Measurements from ENCODE around the gene TSHZ2.

The TSHZ2 gene

GRCh38 chr20:53335555-53335954, 363.4 kb downstream of the TSHZ2 start:
- no peak for TF ChIP-seq MAX (IDR thresholded peaks at IDR 0.05)
- no peak for TF ChIP-seq RAD21 (IDR thresholded peaks at IDR 0.05; ENCODE audit: low read depth)
- no peak for TF ChIP-seq TEAD4 (IDR thresholded peaks at IDR 0.05)
- TF ChIP-seq ZBTB7A (IDR thresholded peaks at IDR 0.05; ENCODE audit: low read depth): no peak
- TF ChIP-seq, protein P1, sequence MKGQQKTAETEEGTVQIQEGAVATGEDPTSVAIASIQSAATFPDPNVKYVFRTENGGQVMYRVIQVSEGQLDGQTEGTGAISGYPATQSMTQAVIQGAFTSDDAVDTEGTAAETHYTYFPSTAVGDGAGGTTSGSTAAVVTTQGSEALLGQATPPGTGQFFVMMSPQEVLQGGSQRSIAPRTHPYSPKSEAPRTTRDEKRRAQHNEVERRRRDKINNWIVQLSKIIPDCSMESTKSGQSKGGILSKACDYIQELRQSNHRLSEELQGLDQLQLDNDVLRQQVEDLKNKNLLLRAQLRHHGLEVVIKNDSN (IDR thresholded peaks at IDR 0.05): no peak
- no peak for TF ChIP-seq CREB1 (IDR thresholded peaks at IDR 0.05; ENCODE audit: low read depth)
- TF ChIP-seq, protein P2, sequence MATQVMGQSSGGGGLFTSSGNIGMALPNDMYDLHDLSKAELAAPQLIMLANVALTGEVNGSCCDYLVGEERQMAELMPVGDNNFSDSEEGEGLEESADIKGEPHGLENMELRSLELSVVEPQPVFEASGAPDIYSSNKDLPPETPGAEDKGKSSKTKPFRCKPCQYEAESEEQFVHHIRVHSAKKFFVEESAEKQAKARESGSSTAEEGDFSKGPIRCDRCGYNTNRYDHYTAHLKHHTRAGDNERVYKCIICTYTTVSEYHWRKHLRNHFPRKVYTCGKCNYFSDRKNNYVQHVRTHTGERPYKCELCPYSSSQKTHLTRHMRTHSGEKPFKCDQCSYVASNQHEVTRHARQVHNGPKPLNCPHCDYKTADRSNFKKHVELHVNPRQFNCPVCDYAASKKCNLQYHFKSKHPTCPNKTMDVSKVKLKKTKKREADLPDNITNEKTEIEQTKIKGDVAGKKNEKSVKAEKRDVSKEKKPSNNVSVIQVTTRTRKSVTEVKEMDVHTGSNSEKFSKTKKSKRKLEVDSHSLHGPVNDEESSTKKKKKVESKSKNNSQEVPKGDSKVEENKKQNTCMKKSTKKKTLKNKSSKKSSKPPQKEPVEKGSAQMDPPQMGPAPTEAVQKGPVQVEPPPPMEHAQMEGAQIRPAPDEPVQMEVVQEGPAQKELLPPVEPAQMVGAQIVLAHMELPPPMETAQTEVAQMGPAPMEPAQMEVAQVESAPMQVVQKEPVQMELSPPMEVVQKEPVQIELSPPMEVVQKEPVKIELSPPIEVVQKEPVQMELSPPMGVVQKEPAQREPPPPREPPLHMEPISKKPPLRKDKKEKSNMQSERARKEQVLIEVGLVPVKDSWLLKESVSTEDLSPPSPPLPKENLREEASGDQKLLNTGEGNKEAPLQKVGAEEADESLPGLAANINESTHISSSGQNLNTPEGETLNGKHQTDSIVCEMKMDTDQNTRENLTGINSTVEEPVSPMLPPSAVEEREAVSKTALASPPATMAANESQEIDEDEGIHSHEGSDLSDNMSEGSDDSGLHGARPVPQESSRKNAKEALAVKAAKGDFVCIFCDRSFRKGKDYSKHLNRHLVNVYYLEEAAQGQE (IDR thresholded peaks at IDR 0.05; ENCODE audit: low read depth): no peak
- TF ChIP-seq TCF12 (IDR thresholded peaks at IDR 0.05; ENCODE audit: low read depth): no peak
- no peak for TF ChIP-seq CEBPB (IDR thresholded peaks at IDR 0.05)
- no peak for TF ChIP-seq YY1 (IDR thresholded peaks at IDR 0.05; ENCODE audit: low read depth)
- TF ChIP-seq TAF1 (IDR thresholded peaks at IDR 0.05; ENCODE audit: low read depth): no peak
- no peak for TF ChIP-seq FOXM1 (IDR thresholded peaks at IDR 0.05; ENCODE audit: borderline replicate concordance, low read depth)
- TF ChIP-seq EP300 (IDR thresholded peaks at IDR 0.05; ENCODE audit: borderline replicate concordance): no peak
- no peak for TF ChIP-seq NFIC (IDR thresholded peaks at IDR 0.05)
- no peak for TF ChIP-seq EGR1 (IDR thresholded peaks at IDR 0.05)

DNA sequence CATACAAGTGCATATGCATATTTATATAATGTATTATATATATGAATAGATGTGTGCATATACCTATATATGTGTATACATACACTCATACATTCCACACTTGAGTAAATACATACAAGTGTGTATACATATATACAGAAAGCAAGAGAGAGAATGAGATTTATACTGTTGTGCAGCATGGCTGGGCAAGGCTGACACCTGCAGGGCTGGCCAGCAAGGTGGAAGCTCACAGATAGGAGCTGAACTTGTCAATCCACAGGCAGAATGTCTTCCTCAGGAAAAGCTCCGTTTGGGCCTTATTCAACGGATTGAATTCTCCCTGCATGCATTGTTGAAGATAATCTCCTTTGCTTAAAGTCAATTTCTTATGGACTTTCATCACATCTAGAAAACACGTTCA, 364.7 kb downstream of the TSHZ2 start:
- TF ChIP-seq CEBPB (IDR thresholded peaks at IDR 0.05) (no peak), RAD21 (IDR thresholded peaks at IDR 0.05; ENCODE audit: low read depth) (peak; percentile 3; the same call in 1 of the 2 replicates)

- TF ChIP-seq MAX (IDR thresholded peaks at IDR 0.05): no peak
- no peak for TF ChIP-seq RAD21 (IDR thresholded peaks at IDR 0.05; ENCODE audit: low read depth)
- no peak for TF ChIP-seq CEBPB (IDR thresholded peaks at IDR 0.05)
- TF ChIP-seq, protein P1 (IDR thresholded peaks at IDR 0.05): no peak
- TF ChIP-seq EP300 (IDR thresholded peaks at IDR 0.05; ENCODE audit: borderline replicate concordance): no peak
- no peak for TF ChIP-seq NFIC (IDR thresholded peaks at IDR 0.05)
- TF ChIP-seq TEAD4 (IDR thresholded peaks at IDR 0.05): no peak
Measured at GRCh38 chr20:53337390-53338101, 365.4 kb downstream of the TSHZ2 start.

DNA sequence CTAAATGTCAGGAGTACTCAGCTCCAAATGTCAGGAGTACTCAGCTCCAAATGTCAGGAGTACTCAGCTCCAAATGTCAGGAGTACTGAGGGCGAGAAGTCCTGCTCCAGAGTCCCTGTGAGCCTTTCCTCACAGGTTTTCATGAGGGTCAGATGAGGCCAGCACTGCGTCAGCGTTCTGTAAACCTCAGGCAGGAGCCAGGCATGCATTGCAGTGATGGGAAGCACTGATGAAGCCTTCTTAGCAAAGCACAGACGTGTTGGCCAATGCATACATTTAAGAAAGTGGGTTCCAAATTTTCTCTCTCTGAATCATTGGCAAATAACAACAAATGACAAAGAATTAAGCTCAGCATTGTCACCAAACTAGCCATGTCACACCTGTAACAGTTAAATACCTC, 366.6 kb downstream of the TSHZ2 start:
- TF ChIP-seq ZBTB7A (IDR thresholded peaks at IDR 0.05; ENCODE audit: low read depth) (no peak), MAX (IDR thresholded peaks at IDR 0.05) (no peak), RAD21 (IDR thresholded peaks at IDR 0.05; ENCODE audit: low read depth) (no peak), TAF1 (IDR thresholded peaks at IDR 0.05; ENCODE audit: low read depth) (no peak), CEBPB (IDR thresholded peaks at IDR 0.05) (no peak), NFIC (IDR thresholded peaks at IDR 0.05) (no peak), FOXM1 (IDR thresholded peaks at IDR 0.05; ENCODE audit: borderline replicate concordance, low read depth) (no peak), TCF12 (IDR thresholded peaks at IDR 0.05; ENCODE audit: low read depth) (no peak), CREB1 (IDR thresholded peaks at IDR 0.05; ENCODE audit: low read depth) (no peak), EGR1 (IDR thresholded peaks at IDR 0.05) (no peak), EP300 (IDR thresholded peaks at IDR 0.05; ENCODE audit: borderline replicate concordance) (no peak), TEAD4 (IDR thresholded peaks at IDR 0.05) (no peak), YY1 (IDR thresholded peaks at IDR 0.05; ENCODE audit: low read depth) (no peak)
- TF ChIP-seq, protein P2 (IDR thresholded peaks at IDR 0.05; ENCODE audit: low read depth): no peak
- TF ChIP-seq, protein P1 (IDR thresholded peaks at IDR 0.05): no peak

- TF ChIP-seq TCF12 (IDR thresholded peaks at IDR 0.05; ENCODE audit: low read depth): no peak
- TF ChIP-seq TAF1 (IDR thresholded peaks at IDR 0.05; ENCODE audit: low read depth): no peak
- no peak for TF ChIP-seq YY1 (IDR thresholded peaks at IDR 0.05; ENCODE audit: low read depth)
- TF ChIP-seq, protein P1 (IDR thresholded peaks at IDR 0.05): no peak
- no peak for TF ChIP-seq CREB1 (IDR thresholded peaks at IDR 0.05; ENCODE audit: low read depth)
- no peak for TF ChIP-seq TEAD4 (IDR thresholded peaks at IDR 0.05)
- no peak for TF ChIP-seq EGR1 (IDR thresholded peaks at IDR 0.05)
- TF ChIP-seq CEBPB (IDR thresholded peaks at IDR 0.05): no peak
- TF ChIP-seq NFIC (IDR thresholded peaks at IDR 0.05): no peak
Measured at GRCh38 chr20:53342429-53342828, 370.3 kb downstream of the TSHZ2 start.

All from Ishikawa (cell line).